ENCODE data around the gene ERFE. TPM values are rescaled to one million over a fixed set of nuclear protein-coding genes. Genes with fewer than 3 reads are reported as not detected.

ERFE gene
- total and polyA plus RNA-seq, 2 of the 13 experiments (the other 11 are each of a cell fraction or from before 2014, with no cell fraction given), result 0.09 TPM; not detected in 1

DNA sequence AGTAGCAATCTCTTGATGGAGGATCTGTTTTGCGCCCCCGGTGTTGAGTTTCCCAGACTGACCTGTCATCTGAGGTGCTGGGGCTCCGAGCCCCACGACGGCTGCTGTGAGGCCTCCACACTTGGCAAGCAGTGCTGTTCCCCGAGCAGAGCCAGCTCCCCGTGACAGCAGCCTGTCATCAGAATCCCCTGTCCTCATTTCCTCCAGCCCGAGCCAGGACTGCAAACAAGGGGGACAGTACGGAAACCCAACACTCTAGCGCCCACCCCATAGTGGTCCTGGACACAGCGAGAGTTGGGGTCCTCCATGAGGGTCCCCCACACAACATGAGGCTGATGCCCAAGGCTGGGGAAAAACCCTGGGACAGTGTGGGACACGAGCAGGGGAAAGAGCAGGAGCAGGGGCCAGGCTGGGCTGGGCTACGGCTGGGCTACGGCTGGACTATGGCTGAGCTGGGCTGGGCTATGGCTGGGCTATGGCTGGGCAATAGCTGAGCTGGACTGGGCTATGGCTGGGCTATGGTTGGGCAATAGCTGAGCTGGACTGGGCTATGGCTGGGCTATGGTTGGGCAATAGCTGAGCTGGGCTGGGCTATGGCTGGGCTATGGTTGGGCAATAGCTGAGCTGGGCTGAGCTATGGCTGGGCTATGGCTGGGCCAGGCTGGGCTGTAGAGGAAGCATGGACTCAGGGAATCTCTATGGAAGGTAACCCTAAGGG is 21.8 kb upstream of the ERFE start (continued):
- TF ChIP-seq, protein P1, sequence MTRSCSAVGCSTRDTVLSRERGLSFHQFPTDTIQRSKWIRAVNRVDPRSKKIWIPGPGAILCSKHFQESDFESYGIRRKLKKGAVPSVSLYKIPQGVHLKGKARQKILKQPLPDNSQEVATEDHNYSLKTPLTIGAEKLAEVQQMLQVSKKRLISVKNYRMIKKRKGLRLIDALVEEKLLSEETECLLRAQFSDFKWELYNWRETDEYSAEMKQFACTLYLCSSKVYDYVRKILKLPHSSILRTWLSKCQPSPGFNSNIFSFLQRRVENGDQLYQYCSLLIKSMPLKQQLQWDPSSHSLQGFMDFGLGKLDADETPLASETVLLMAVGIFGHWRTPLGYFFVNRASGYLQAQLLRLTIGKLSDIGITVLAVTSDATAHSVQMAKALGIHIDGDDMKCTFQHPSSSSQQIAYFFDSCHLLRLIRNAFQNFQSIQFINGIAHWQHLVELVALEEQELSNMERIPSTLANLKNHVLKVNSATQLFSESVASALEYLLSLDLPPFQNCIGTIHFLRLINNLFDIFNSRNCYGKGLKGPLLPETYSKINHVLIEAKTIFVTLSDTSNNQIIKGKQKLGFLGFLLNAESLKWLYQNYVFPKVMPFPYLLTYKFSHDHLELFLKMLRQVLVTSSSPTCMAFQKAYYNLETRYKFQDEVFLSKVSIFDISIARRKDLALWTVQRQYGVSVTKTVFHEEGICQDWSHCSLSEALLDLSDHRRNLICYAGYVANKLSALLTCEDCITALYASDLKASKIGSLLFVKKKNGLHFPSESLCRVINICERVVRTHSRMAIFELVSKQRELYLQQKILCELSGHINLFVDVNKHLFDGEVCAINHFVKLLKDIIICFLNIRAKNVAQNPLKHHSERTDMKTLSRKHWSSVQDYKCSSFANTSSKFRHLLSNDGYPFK (CRISPR knock-in tag; IDR thresholded peaks at IDR 0.05; ENCODE audit: borderline replicate concordance), result peak; percentile 40; the same call in 1 of the 2 replicates
- TF ChIP-seq FOSL2 (CRISPR knock-in tag; IDR thresholded peaks at IDR 0.05) (no peak), ELF4 (CRISPR knock-in tag; IDR thresholded peaks at IDR 0.05; ENCODE audit: borderline replicate concordance) (no peak), ZNF350 (CRISPR knock-in tag; IDR thresholded peaks at IDR 0.05; ENCODE audit: borderline replicate concordance, low read depth) (0 out of 2 replicates have a peak, but pooled peaks have one; percentile 21), ZNF335 (CRISPR knock-in tag; IDR thresholded peaks at IDR 0.05) (no peak), GLI4 (CRISPR knock-in tag; IDR thresholded peaks at IDR 0.05; ENCODE audit: borderline replicate concordance) (no peak), PPARG (CRISPR knock-in tag; conservative IDR thresholded peaks at IDR 0.05) (no peak), RBM39 (IDR thresholded peaks at IDR 0.05; ENCODE audit: low read depth, low read length, poor library complexity, severe bottlenecking) (peak; percentile 39), CREM (IDR thresholded peaks at IDR 0.05) (no peak), CREM (CRISPR knock-in tag; IDR thresholded peaks at IDR 0.05) (no peak), SRSF9 (IDR thresholded peaks at IDR 0.05; ENCODE audit: borderline replicate concordance, insufficient read depth, low read depth, low read length, poor library complexity, severe bottlenecking) (no peak), CBX1 (IDR thresholded peaks at IDR 0.05; ENCODE audit: low read depth) (no peak), ZNF230 (CRISPR knock-in tag; IDR thresholded peaks at IDR 0.05) (0 out of 2 replicates have a peak, but pooled peaks have one; percentile 30), ZFP36L1 (CRISPR knock-in tag; IDR thresholded peaks at IDR 0.05) (no peak), ZNF720 (CRISPR knock-in tag; IDR thresholded peaks at IDR 0.05) (no peak), ASH2L (IDR thresholded peaks at IDR 0.05; ENCODE audit: insufficient read length, low read depth, low read length) (no peak), ZSCAN30 (CRISPR knock-in tag; IDR thresholded peaks at IDR 0.05) (no peak), ZNF503 (CRISPR knock-in tag; IDR thresholded peaks at IDR 0.05) (no peak)
- TF ChIP-seq, protein P2, sequence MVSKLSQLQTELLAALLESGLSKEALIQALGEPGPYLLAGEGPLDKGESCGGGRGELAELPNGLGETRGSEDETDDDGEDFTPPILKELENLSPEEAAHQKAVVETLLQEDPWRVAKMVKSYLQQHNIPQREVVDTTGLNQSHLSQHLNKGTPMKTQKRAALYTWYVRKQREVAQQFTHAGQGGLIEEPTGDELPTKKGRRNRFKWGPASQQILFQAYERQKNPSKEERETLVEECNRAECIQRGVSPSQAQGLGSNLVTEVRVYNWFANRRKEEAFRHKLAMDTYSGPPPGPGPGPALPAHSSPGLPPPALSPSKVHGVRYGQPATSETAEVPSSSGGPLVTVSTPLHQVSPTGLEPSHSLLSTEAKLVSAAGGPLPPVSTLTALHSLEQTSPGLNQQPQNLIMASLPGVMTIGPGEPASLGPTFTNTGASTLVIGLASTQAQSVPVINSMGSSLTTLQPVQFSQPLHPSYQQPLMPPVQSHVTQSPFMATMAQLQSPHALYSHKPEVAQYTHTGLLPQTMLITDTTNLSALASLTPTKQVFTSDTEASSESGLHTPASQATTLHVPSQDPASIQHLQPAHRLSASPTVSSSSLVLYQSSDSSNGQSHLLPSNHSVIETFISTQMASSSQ (IDR thresholded peaks at IDR 0.05; ENCODE audit: low read depth), result no peak
- TF ChIP-seq, protein P2 (CRISPR knock-in tag; IDR thresholded peaks at IDR 0.05; ENCODE audit: borderline replicate concordance), result 0 out of 2 replicates have a peak, but pooled peaks have one; percentile 32

All from HepG2 (cell line).